Heart left ventricle (tissue), 13 donors: ENCODE results near the gene BET1.

ENCODE experiments used
- POLR2A ChIP-seq, 2 donors: fragments of 450-650 bp; IDR thresholded peaks; one replicate each; pipeline ENCODE4 v1.6.1; 2017; ENCODE audit warnings: antibody characterized with exemption in 2 of 2, mild to moderate bottlenecking in 2 of 2, moderate library complexity in 2 of 2
- TF ChIP-seq, protein P1 (sequence below), 12 donors: fragments of 200-600 bp; sonication (generic) in 4 of 12; IDR thresholded peaks; one replicate each; pipeline versions ENCODE4 v1.5.0 to v1.8.0; 2018 to 2022; ENCODE audit warnings: antibody characterized with exemption in 12 of 12, mild to moderate bottlenecking in 5 of 12
- donor health status: ischemic (EF 13 %, LVEDD 7.1; RV severe dilation, severe dysfunction).
- donor health status: DM: no; HTN: yes; CAD: no.
- donor health status: DM: no; HTN: no; CAD: no.
- donor health status: ischemic (EF 25% LVEDD 6.9; RV normal size, moderate dysfunction).
- donor health status: ischemic (EF 25% LVEDD 5.7; RV mildly dilated, moderate dysfunction).
- donor health status: ischemic (EF 35%, LVEDD 5.7; RV mildly dilated, moderate dysfunction).
- donor health status: nonischemic (EF 11% LVEDD 7.7; RV severe dilation, severe dysfunction).
- donor health status: DM: yes; HTN: yes; CAD: no.
- donor health status: PGD.
- donor health status: ischemic (EF 29% LVEDD 5.4; RV normal size, mild dysfunction).
- donor health status: nonischemic (EF 23%, LVEDD 6.1; RV moderate dilation, normal function).

DNA sequence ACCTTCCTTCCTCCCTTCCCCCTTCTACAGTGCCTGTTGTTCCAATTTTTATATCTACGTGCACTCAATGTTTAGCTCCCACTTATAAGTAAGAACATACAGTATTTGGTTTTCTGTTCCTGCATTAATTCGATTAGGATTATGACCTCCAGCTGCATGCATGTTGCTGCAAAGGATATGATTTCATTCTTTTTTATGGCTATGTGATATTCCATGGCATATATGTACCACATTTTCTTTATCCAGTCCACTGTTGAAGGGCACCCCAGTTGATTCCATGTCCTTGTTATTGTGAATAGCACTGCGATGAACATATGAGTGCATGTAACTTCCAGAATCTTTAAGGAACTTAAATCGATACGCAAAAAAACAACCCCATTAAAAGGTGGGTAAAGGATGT is 39.9 kb downstream of the BET1 start:
- TF ChIP-seq, protein P1, sequence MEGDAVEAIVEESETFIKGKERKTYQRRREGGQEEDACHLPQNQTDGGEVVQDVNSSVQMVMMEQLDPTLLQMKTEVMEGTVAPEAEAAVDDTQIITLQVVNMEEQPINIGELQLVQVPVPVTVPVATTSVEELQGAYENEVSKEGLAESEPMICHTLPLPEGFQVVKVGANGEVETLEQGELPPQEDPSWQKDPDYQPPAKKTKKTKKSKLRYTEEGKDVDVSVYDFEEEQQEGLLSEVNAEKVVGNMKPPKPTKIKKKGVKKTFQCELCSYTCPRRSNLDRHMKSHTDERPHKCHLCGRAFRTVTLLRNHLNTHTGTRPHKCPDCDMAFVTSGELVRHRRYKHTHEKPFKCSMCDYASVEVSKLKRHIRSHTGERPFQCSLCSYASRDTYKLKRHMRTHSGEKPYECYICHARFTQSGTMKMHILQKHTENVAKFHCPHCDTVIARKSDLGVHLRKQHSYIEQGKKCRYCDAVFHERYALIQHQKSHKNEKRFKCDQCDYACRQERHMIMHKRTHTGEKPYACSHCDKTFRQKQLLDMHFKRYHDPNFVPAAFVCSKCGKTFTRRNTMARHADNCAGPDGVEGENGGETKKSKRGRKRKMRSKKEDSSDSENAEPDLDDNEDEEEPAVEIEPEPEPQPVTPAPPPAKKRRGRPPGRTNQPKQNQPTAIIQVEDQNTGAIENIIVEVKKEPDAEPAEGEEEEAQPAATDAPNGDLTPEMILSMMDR (IDR thresholded peaks at IDR 0.05) = no peak
- no peak for TF ChIP-seq POLR2A (IDR thresholded peaks at IDR 0.05)
